H1 (cell line): Measurements from ENCODE around the gene CRYBB2.

ENCODE experiments used
- MAFK ChIP-seq: IDR thresholded peaks from 2 replicates; pipeline ENCODE4 v1.6.1; 2012; ENCODE audit warnings: low read depth, mild to moderate bottlenecking, improper control_type of control experiment, low read length
- POLR2A ChIP-seq, 2 experiments: IDR thresholded peaks; 1 replicate in 1 of 2; 2 replicates in 1 of 2; pipeline ENCODE4 v1.6.1; 2011; ENCODE audit warnings: low read depth in 2 of 2, low read length in 2 of 2, mild to moderate bottlenecking in 2 of 2; ENCODE audit errors: control extremely low read depth in 1 of 2
- POLR2AphosphoS5 ChIP-seq: IDR thresholded peaks from 2 replicates; pipeline ENCODE4 v1.6.1; 2011; ENCODE audit warnings: low read depth, low read length
- SAP30 ChIP-seq: fragments of 300-600 bp; sonication (generic); IDR thresholded peaks from 2 replicates; pipeline ENCODE4 v1.7.1; 2012; ENCODE audit warnings: low read length, moderate library complexity, mild to moderate bottlenecking, inconsistent platforms; ENCODE audit not compliant: insufficient read depth, insufficient replicate concordance
- SIN3A ChIP-seq, 2 experiments: IDR thresholded peaks in 1 of 2; conservative IDR thresholded peaks in 1 of 2; 2 replicates each; pipeline ENCODE4 v1.6.1; 2011 to 2012; ENCODE audit warnings: low read length in 2 of 2, improper control_type of control experiment in 1 of 2, low read depth in 1 of 2, mild to moderate bottlenecking in 1 of 2
- TAF1 ChIP-seq: IDR thresholded peaks from 2 replicates; pipeline ENCODE4 v1.6.1; 2011; ENCODE audit warnings: mild to moderate bottlenecking, low read depth, low read length
- YY1 ChIP-seq: IDR thresholded peaks from 2 replicates; pipeline ENCODE4 v1.6.1; 2011; ENCODE audit warnings: low read depth, mild to moderate bottlenecking, low read length
- TF ChIP-seq, protein P1 (sequence below), 3 experiments: IDR thresholded peaks; 1 replicate in 2 of 3; 2 replicates in 1 of 3; pipeline versions ENCODE4 v1.5.1 to v1.6.1; 2011; ENCODE audit warnings: low read length in 3 of 3, mild to moderate bottlenecking in 3 of 3, inconsistent platforms in 2 of 3, low read depth in 1 of 3, moderate library complexity in 1 of 3; ENCODE audit not compliant: insufficient read depth in 1 of 3; ENCODE audit errors: control extremely low read depth in 1 of 3

DNA sequence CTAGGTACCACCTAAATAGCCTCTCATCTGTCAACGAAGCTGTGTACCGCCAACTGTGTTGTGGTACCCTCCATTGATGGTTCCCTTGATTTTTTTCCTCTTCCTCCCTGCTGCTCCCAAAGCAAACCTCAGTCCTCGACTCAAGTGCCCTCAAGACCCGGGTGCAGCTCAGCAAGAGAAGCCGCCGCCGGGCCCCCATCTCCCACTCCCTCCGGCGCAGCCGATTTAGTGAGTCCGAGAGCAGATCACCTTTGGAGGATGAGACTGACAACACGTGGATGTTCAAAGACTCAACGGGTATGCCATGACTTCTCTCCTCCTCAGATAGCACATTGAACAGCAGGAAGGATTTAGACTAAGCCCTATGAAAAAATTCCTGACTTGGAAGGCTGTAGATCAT lies 42.2 kb upstream of the CRYBB2 start:
- no peak for TF ChIP-seq YY1
- TF ChIP-seq SAP30 = no peak
- no peak for TF ChIP-seq SIN3A (conservative IDR thresholded peaks at IDR 0.05 in 1 of 2, IDR thresholded peaks at IDR 0.05 in 1 of 2; ENCODE audit: low read depth in 1 of 2, low read length in 2 of 2)
- no peak for TF ChIP-seq POLR2AphosphoS5
- TF ChIP-seq TAF1 = no peak
- no peak for TF ChIP-seq POLR2A (IDR thresholded peaks at IDR 0.05; ENCODE audit: control extremely low read depth in 1 of 2, low read depth in 2 of 2, low read length in 2 of 2)
- TF ChIP-seq, protein P1, sequence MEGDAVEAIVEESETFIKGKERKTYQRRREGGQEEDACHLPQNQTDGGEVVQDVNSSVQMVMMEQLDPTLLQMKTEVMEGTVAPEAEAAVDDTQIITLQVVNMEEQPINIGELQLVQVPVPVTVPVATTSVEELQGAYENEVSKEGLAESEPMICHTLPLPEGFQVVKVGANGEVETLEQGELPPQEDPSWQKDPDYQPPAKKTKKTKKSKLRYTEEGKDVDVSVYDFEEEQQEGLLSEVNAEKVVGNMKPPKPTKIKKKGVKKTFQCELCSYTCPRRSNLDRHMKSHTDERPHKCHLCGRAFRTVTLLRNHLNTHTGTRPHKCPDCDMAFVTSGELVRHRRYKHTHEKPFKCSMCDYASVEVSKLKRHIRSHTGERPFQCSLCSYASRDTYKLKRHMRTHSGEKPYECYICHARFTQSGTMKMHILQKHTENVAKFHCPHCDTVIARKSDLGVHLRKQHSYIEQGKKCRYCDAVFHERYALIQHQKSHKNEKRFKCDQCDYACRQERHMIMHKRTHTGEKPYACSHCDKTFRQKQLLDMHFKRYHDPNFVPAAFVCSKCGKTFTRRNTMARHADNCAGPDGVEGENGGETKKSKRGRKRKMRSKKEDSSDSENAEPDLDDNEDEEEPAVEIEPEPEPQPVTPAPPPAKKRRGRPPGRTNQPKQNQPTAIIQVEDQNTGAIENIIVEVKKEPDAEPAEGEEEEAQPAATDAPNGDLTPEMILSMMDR (IDR thresholded peaks at IDR 0.05; ENCODE audit: control extremely low read depth in 1 of 3, insufficient read depth in 1 of 3, low read depth in 1 of 3, low read length in 3 of 3) = no peak
- TF ChIP-seq MAFK = no peak
